Immature natural killer cell (primary cell): Measurements from ENCODE around the gene CDC34. TPM values are rescaled to one million over a fixed set of nuclear protein-coding genes. Genes with fewer than 3 reads are reported as not detected.

Source experiments
- DNase-seq, 3 donors: peaks; one replicate each; pipeline ENCODE4 v3.0.0; 2022; ENCODE audit warnings: mixed read lengths in 1 of 3
- H3K27ac Mint-ChIP-seq, 6 donors: one replicate each; pipeline ENCODE4 v1.8.0; 2020; ENCODE audit warnings: mixed read lengths in 6 of 6, mild to moderate bottlenecking in 5 of 6, inconsistent platforms in 4 of 6, moderate library complexity in 3 of 6
- H3K27me3 Mint-ChIP-seq, 3 donors: one replicate each; pipeline ENCODE4 v1.8.0; 2020 to 2021; ENCODE audit warnings: low read depth in 3 of 3, mild to moderate bottlenecking in 3 of 3, mixed read lengths in 3 of 3, moderate library complexity in 3 of 3, inconsistent platforms in 1 of 3
- H3K36me3 Mint-ChIP-seq, 3 donors: one replicate each; pipeline ENCODE4 v1.8.0; 2020; ENCODE audit warnings: mixed read lengths in 3 of 3, inconsistent platforms in 2 of 3, mild to moderate bottlenecking in 2 of 3
- H3K4me1 Mint-ChIP-seq, 2 donors: one replicate each; pipeline ENCODE4 v1.8.0; 2020; ENCODE audit warnings: inconsistent platforms in 2 of 2, mild to moderate bottlenecking in 2 of 2, mixed read lengths in 2 of 2, moderate library complexity in 1 of 2
- H3K4me3 Mint-ChIP-seq, 5 donors: one replicate each; pipeline ENCODE4 v1.8.0; 2020; ENCODE audit warnings: mild to moderate bottlenecking in 5 of 5, mixed read lengths in 5 of 5, inconsistent platforms in 3 of 5, moderate library complexity in 3 of 5
- H3K9me3 Mint-ChIP-seq, 6 donors: one replicate each; pipeline ENCODE4 v1.8.0; 2020; ENCODE audit warnings: mild to moderate bottlenecking in 6 of 6, mixed read lengths in 6 of 6, inconsistent platforms in 4 of 6, moderate library complexity in 3 of 6
- polyA plus RNA-seq, 3 donors: library from polyadenylated mRNA; unstranded; fragments of 300-500 nt; fragmentation: Illumina TruSeq; gene quantifications; one replicate each; pipeline ENCODE4 v1.2.3, GENCODE V29; 2021

Gene CDC34
- polyA plus RNA-seq, 3 donors from 2014 or later, result 40.6 to 57.7 (median 48.5) TPM

DNA sequence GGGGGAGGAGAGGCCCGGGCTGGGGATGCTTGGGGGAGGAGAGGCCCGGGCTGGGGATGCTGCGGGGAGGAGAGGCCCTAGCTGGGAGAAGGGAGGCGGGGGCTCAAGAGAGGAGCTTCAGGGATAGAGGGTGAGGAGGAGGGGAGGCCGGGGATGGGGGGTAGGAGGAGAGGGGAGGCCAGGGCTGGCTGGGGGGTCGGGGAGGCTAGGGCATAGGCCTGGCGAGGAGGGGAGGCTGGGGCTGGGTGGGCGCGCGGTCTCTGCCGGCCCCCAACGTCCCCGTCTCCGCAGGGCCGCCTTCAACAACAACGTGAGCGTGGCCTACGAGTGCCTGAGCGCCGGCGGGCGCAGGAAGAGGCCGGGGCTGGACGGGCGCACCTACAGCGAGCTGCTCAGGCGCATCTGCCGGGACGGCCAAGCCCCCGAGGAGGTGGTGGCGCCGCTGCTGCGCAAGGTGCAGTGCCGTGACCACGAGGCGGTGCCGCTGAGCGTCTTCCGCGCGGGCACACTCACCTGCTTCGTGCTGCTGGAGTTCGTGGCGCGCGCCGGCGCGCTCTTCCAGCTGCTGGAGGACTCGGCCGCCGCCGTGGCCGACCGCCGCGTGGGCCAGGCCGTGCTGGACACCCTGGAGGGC is 12.8 kb upstream of the CDC34 start:
- H3K4me3 Mint-ChIP-seq, result no peak overlapping the region
- peak in 2 of 3 donors; percentile 31 to 33 for DNase-seq
- H3K36me3 Mint-ChIP-seq, result no peaks in the 10 kb centered on the region
- H3K4me1 Mint-ChIP-seq, result peaks cover 6 to 14% of the 10 kb centered on the region in 2 donors
- H3K27ac Mint-ChIP-seq, result no peak overlapping the region
- peaks cover 3 to 7% (median 7%) of the 10 kb centered on the region in 3 donors for H3K27me3 Mint-ChIP-seq
- peaks cover 0 to 2% (median 0%) of the 10 kb centered on the region in 6 donors for H3K9me3 Mint-ChIP-seq

DNA sequence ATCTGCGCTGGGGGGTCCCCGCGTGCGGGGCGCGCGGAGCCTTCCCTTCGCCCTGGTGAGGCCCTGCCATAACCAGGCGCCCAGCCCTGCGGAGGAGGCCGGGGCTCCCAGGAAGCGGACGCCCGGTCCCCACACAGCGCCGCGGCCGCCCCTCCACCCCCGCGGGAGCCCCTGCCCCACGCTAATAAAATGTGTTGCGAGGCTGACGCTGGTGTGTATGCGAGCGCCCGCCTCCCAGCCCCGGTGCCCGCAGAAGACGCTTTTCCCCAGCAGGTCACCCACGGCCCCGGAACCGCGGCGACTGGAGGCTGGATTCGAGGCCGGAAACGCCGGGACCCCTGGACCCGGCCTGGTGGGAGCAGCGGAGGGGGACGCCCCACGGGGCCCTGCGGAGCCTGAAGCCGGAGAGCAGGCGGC is 12.1 kb upstream of the CDC34 start:
- peaks cover 0 to 2% (median 0%) of the 10 kb centered on the region in 6 donors for H3K9me3 Mint-ChIP-seq
- peaks cover 0 to 8% (median 7%) of the 10 kb centered on the region in 3 donors for H3K27me3 Mint-ChIP-seq
- no peak overlapping the region for H3K27ac Mint-ChIP-seq
- H3K4me1 Mint-ChIP-seq, result peaks cover 0 to 9% of the 10 kb centered on the region in 2 donors
- no peak for DNase-seq
- no peak overlapping the region for H3K4me3 Mint-ChIP-seq
- H3K36me3 Mint-ChIP-seq, result no peaks in the 10 kb centered on the region

DNA sequence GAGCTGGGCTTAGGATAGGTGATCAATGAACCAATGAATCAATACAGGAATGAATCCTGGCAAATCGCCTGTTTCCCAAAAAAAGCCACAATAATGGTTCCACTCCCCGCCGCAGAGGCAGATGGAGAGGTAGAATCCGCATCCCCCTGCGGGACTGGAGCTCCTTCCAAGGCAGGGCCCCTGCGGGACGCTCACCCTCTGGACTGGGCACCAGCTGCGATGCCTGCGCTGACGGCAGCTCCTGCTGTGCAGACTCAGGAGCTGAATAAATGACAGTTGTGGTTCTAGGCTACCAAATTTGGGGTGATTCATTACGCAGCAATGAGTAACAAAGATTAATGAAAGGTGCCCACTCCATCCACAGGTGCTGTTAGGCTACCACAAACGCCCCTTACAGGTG is 8.8 kb upstream of the CDC34 start:
- H3K4me1 Mint-ChIP-seq, result peaks cover 0 to 2% of the 10 kb centered on the region in 2 donors
- H3K9me3 Mint-ChIP-seq, result no peaks in the 10 kb centered on the region
- H3K27me3 Mint-ChIP-seq, result peaks cover 0 to 7% (median 4%) of the 10 kb centered on the region in 3 donors
- H3K4me3 Mint-ChIP-seq, result no peak overlapping the region
- DNase-seq, result no peak
- H3K36me3 Mint-ChIP-seq, result no peaks in the 10 kb centered on the region
- no peak overlapping the region for H3K27ac Mint-ChIP-seq

DNA sequence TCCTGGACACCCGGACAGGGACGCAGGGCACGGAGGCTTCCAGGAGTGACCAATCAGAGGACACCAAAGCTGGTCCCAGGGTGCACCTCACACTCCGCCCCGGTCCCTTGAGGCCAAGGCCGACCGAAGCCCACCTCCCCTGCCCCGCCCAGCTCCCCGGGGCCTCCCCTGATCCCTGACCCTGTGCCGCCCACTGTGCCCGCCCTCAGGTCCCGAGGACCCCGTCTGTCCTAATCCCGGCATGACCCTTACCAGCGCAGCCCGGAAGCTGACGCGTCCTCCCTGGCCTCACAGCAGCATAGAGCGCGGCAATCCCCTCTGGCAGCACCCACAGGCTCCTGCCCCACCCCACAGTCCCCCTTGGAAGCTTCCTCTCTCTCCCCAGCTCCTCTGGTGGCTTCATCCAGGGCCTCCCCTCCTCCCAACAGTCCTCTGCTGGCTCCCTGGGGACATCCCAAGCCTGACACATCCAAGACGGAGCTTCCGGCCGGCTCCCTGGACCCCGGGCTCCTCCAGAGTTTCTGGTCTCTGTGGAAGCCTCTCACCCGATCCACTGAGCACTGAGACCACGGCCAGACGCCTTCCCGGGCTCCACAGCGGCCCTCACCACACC is 7.4 kb upstream of the CDC34 start:
- no peak for DNase-seq
- H3K27me3 Mint-ChIP-seq, result peaks cover 4 to 9% (median 5%) of the 10 kb centered on the region in 3 donors
- peaks cover 0 to 3% of the 10 kb centered on the region in 2 donors for H3K4me1 Mint-ChIP-seq
- no peaks in the 10 kb centered on the region for H3K36me3 Mint-ChIP-seq
- no peak overlapping the region for H3K27ac Mint-ChIP-seq
- H3K4me3 Mint-ChIP-seq, result no peak overlapping the region
- H3K9me3 Mint-ChIP-seq, result no peaks in the 10 kb centered on the region

DNA sequence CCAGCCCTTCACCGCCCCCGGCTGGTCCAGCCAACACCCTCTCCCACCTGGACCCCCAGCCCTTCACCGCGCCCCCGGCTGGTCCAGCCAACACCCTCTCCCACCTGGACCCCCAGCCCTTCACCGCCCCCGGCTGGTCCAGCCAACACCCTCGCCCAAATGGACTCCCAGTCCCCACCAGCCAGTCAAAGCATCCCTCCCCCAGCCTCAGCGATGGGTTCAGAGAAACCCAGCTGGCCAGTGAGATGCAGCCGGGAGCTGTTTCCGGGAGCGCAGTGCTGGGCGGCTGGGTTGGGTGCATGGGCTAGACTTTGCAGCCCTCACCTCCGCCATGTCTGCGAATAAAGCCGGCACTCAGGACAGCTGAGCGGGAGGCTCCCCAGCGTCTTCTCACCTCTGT is 6.5 kb upstream of the CDC34 start:
- no peak for DNase-seq
- Mint-ChIP-seq H3K36me3 (no peaks in the 10 kb centered on the region), H3K9me3 (no peaks in the 10 kb centered on the region), H3K27me3 (peaks cover 4 to 9% (median 5%) of the 10 kb centered on the region in 3 donors), H3K4me1 (peaks cover 0 to 4% of the 10 kb centered on the region in 2 donors), H3K4me3 (no peak overlapping the region), H3K27ac (no peak overlapping the region)

DNA sequence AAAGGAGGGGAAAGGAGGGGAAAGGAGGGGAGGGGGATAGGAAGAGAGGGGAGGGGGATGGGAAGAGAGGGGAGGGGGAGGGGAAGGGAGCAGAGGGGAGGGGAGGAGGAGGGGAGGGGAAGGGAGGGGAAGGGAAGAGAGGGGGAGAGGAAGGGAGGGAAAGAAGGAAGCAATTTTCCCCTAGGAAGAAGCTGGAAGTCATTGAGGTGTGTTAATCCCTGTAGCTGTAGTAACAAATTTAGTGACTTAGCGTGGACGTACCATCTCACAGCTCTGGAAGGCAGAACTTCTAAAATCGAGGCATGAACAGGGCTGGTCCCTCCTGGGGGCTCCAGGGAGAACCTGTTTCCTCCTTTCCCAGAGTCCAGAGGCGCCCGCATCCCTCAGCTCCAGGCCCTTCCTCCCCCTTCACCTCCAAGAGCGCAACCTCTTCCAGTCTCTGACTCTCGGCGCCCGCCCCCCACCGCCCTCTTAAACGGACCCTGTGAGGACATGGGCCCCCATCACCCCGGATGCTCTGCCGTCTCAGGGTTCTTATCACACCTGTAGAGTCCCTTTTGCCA is 5.6 kb upstream of the CDC34 start:
- Mint-ChIP-seq H3K4me1 (peaks cover 0 to 6% of the 10 kb centered on the region in 2 donors), H3K27ac (peak overlapping the region in 1 of 6 donors; percentile 62), H3K27me3 (peaks cover 4 to 12% (median 8%) of the 10 kb centered on the region in 3 donors), H3K36me3 (no peaks in the 10 kb centered on the region), H3K9me3 (no peaks in the 10 kb centered on the region), H3K4me3 (no peak overlapping the region)
- DNase-seq, result no peak

DNA sequence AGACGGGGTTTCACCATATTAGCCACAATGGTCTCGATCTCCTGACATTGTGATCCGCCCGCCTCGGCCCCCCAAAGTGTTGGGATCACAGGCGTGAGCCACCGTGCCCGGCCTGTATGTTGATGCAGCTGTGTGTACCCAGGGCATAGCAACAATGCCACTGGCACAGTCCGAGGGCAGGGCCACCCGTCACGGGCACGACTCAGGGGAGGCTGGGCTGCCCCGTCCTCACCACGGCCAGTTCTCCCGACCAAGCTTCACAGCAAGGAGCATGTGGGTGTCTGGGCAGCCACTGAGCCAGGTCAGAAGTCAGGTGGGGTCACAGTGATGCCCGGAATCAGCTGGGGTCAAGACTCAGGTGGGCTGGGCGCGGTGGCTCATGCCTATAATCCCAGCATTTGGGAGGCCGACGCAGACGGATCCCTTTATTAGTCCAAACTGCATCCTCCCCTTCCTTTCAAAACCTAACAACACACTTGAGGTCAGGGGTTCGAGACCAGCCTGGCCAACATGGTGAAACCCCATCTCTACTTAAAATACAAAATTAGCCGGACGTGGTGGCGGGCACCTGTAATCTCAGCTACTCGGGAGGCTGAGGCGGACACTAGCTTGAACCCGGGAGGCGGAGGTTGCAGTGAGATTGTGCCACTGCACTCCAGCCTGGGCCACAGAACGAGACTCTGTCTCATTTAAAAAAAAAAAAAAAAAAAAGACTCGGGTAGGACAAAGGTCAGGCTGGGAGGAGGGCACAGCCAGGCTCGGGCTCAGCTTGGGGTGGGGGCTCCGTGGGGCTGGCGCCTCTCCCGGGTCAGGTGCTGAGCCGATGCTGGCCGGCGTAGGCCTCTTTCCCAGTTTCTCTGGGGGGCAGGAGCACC is 1.2 kb upstream of the CDC34 start:
- H3K27me3 Mint-ChIP-seq, result peaks cover 4 to 13% (median 8%) of the 10 kb centered on the region in 3 donors
- peak overlapping the region; percentile 30 to 91 (median 63) for H3K27ac Mint-ChIP-seq

DNA sequence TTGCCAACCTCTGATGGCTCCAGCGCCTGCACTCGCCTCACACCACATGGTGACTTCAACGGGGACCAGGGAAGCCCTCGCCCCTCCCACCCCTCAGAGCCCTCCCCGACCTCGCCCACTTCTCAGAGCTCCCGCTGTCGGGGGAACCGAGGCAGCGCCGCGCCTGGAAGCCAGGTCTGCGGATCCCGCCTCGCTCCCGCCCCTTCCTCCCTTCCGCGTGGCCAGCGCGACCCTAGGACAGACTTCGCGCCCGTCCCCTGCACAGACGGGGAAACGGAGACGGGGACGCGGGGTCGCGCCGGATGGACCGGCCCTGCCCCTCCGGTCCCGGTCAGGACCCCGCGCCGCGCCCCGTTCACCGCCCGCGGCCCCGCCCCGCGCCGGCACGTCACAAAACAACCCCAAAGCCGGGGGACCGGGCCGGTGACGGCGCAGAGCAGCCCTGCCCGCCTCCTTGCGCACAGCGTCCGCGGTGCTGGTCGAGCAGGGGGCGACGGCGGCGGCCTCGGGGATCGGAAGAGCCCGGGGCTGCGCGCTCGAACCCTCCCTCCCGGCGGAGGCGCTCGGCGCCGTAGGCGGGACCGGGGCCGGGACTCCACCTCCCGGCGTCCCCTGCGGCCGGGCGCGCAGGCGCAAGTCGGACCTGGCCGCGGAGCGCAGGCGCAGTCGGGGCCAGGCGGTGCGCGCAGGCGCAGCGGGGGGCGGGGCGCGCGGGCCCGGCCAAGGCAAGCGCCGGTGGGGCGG is 379 bp upstream of the CDC34 start:
- H3K9me3 Mint-ChIP-seq, result no peaks in the 10 kb centered on the region
- H3K4me3 Mint-ChIP-seq, result peak overlapping the region; percentile 77 to 87 (median 84)
- DNase-seq, result peak; percentile 93 to 95 (median 94)
- peaks cover 2 to 11% (median 8%) of the 10 kb centered on the region in 3 donors for H3K27me3 Mint-ChIP-seq
- peak overlapping the region; percentile 48 to 92 (median 84) for H3K27ac Mint-ChIP-seq
- no peaks in the 10 kb centered on the region for H3K36me3 Mint-ChIP-seq
- peaks cover 13 to 24% of the 10 kb centered on the region in 2 donors for H3K4me1 Mint-ChIP-seq

More for the DNA sequence above, 1.2 kb upstream of the CDC34 start:
- Mint-ChIP-seq H3K9me3 (no peaks in the 10 kb centered on the region), H3K4me1 (peaks cover 13 to 24% of the 10 kb centered on the region in 2 donors), H3K36me3 (no peaks in the 10 kb centered on the region), H3K4me3 (peak overlapping the region; percentile 77 to 87 (median 84))
- DNase-seq, result no peak

DNA sequence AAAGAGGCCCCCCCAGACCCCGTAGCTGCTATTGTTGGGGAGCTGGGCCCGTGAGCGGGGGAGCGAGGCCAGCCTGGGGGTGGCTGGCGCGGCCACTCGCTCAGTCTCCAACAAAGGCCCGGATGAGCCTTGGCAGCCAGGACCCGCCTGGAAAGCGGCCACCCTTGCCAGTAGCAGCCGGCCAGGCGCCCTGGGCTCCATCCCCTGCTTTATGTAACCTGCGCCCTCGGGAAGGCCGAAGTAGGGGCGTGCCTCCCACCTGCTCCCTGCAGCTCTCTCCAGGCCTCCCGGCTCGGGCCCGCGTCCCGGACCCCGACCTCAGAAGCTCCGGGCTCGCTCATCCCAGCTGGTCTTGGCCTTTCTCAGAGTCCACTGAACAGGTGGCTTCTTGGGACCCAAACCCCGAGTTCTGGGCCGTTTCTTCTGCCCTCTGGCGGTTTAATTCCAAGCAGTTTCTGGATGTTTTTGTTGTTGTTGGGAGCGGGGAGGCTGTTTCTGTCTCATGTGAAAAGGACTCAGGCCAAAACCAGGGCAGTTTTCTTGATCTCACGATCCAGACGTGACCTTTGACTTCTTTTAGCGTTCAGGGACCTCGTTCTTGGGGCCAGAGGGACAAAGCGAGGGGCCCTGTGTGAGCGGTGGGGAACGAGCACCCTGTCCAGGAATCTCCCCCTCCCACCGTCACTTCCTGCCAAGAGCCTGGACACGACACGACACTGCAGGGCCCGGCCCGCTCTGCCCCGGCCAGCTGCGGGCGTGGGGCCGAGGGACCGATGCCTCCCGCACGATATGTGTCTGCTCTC is 1.2 kb downstream of the CDC34 start:
- Mint-ChIP-seq H3K36me3 (peaks cover 0 to 1% (median 0%) of the 10 kb centered on the region in 3 donors), H3K4me1 (peaks cover 13 to 24% of the 10 kb centered on the region in 2 donors), H3K4me3 (peak overlapping the region; percentile 85 to 92 (median 89)), H3K27me3 (peaks cover 0 to 8% (median 8%) of the 10 kb centered on the region in 3 donors), H3K9me3 (no peaks in the 10 kb centered on the region), H3K27ac (peak overlapping the region; percentile 83 to 96 (median 92))
- DNase-seq, result peak; percentile 39 to 44 (median 43)

DNA sequence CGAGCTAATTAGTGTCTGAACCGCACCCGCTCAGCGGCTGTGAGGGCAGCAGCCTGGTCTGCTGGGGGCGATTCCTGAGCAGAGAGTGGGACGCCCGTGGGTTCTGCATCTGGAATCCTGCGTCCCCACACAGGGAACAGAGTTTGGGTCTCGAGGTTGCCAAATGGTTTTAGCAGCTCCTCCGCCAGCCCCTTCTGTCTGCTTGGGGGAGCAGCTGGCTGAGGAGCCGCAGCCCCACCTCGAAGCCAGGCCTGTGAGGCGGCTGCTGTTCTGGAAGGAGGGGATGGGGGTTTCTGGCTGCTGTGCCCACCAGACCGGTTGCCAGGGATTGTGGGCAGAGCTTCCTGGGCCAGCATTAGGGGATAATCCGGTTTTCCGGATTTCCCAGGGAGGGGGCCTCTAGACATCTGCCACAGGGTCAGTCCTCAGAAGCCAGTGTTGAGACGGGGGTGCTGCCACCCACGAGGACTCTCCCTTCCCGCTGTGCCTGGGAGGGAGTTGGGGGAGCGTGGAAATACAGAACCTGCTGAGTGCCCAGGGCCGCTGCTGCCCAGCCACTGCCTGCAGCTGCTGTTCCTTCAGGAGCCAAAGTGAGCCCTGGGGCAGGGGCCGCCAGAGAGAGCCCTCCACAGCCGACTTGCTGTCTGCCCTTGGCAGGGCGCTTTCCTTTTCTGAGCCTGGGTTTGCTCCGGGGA is 2.0 kb downstream of the CDC34 start:
- peak overlapping the region in 5 of 6 donors; percentile 83 to 96 (median 92) for H3K27ac Mint-ChIP-seq
- H3K4me3 Mint-ChIP-seq, result peak overlapping the region; percentile 85 to 92 (median 89)
- peaks cover 0 to 11% (median 3%) of the 10 kb centered on the region in 3 donors for H3K27me3 Mint-ChIP-seq
- peaks cover 4 to 8% (median 7%) of the 10 kb centered on the region in 3 donors for H3K36me3 Mint-ChIP-seq
- DNase-seq, result no peak
- no peaks in the 10 kb centered on the region for H3K9me3 Mint-ChIP-seq
- peaks cover 13 to 29% of the 10 kb centered on the region in 2 donors for H3K4me1 Mint-ChIP-seq

DNA sequence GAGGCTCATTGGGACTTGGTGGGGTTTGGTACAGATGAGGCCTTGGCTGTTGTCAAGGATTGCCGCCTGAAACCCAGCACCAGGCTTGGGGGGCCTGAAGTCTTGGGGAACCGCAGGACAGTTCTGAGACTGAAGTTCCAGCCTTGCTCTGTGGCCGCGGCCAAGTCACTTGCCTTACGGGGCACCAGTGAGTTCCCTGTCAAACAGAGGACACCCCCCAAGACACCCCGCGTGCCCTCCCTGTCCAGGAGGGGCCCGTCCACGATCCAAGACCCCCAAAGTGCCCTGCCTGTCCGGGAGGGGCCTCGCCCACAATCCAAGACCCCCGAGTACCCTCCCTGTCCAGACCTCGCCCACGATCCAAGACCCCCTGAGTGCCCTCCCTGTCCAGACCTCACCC is 2.5 kb downstream of the CDC34 start:
- Mint-ChIP-seq H3K36me3 (peaks cover 4 to 8% (median 8%) of the 10 kb centered on the region in 3 donors), H3K4me3 (peak overlapping the region in 4 of 5 donors; percentile 36 to 92 (median 87)), H3K27ac (peak overlapping the region in 2 of 6 donors; percentile 92 to 95)

More for the DNA sequence above, 2.5 kb downstream of the CDC34 start:
- DNase-seq, result no peak
- H3K27me3 Mint-ChIP-seq, result peaks cover 0 to 12% (median 3%) of the 10 kb centered on the region in 3 donors
- no peaks in the 10 kb centered on the region for H3K9me3 Mint-ChIP-seq
- peaks cover 13 to 29% of the 10 kb centered on the region in 2 donors for H3K4me1 Mint-ChIP-seq
